HepG2 (cell line): Measurements from ENCODE around the gene GPHN.

Experiments used
- BRF2 ChIP-seq: sonication (generic); formaldehyde crosslinking; IDR thresholded peaks from 2 replicates; pipeline ENCODE4 v1.8.1; 2022; ENCODE audit warnings: mild to moderate bottlenecking, missing genetic modification reagents
- CTCF ChIP-seq: sonication (generic); formaldehyde crosslinking; IDR thresholded peaks from 2 replicates; pipeline ENCODE4 v1.5.0; 2020; ENCODE audit warnings: mild to moderate bottlenecking, missing genetic modification reagents, moderate library complexity
- EZH2 ChIP-seq: conservative IDR thresholded peaks from 2 replicates; pipeline ENCODE4 v1.6.1; 2012; ENCODE audit warnings: mild to moderate bottlenecking, low read depth, low read length, moderate library complexity
- MTF1 ChIP-seq: sonication (generic); formaldehyde crosslinking; IDR thresholded peaks from 2 replicates; pipeline ENCODE4 v1.5.0; 2020; ENCODE audit warnings: missing genetic modification reagents
- POLR2A ChIP-seq, 2 experiments: IDR thresholded peaks; 2 replicates each; pipeline ENCODE4 v1.6.1; 2011; ENCODE audit warnings: low read depth in 2 of 2, low read length in 2 of 2, mild to moderate bottlenecking in 1 of 2, moderate library complexity in 1 of 2; ENCODE audit not compliant: insufficient read depth in 1 of 2
- POLR2AphosphoS5 ChIP-seq: IDR thresholded peaks from 2 replicates; pipeline ENCODE4 v1.6.1; 2012; ENCODE audit warnings: low read depth, low read length
- SATB2 ChIP-seq: sonication (generic); formaldehyde crosslinking; IDR thresholded peaks from 2 replicates; pipeline ENCODE4 v1.5.0; 2020; ENCODE audit warnings: missing genetic modification reagents
- SRSF9 ChIP-seq: fragments of 200-400 bp; formaldehyde crosslinking; IDR thresholded peaks from 2 replicates; pipeline ENCODE4 v1.6.1; 2018; ENCODE audit warnings: borderline replicate concordance, mild to moderate bottlenecking, low read depth, low read length; ENCODE audit not compliant: insufficient read depth, poor library complexity, severe bottlenecking
- USF2 ChIP-seq, 2 experiments: sonication (generic) in 1 of 2; formaldehyde crosslinking in 1 of 2; IDR thresholded peaks; 2 replicates each; pipeline versions ENCODE4 v1.5.1 to v1.6.1; 2011 to 2020; ENCODE audit warnings: borderline replicate concordance in 1 of 2, low read depth in 1 of 2, low read length in 1 of 2, mild to moderate bottlenecking in 1 of 2, missing genetic modification reagents in 1 of 2, moderate library complexity in 1 of 2
- ZNF282 ChIP-seq: fragments of 450-650 bp; IDR thresholded peaks from 2 replicates; pipeline ENCODE4 v1.6.1; 2018; ENCODE audit not compliant: partially characterized antibody

GRCh38 chr14:67050896-67051295 lies 542.9 kb downstream of the GPHN start:
- TF ChIP-seq SRSF9, result no peak
- no peak for TF ChIP-seq POLR2AphosphoS5
- no peak for TF ChIP-seq POLR2A (IDR thresholded peaks at IDR 0.05; ENCODE audit: insufficient read depth in 1 of 2, low read depth in 2 of 2, low read length in 2 of 2)
- TF ChIP-seq ZNF282, result no peak
- no peak for TF ChIP-seq CTCF
- no peak for TF ChIP-seq USF2 (IDR thresholded peaks at IDR 0.05; ENCODE audit: low read depth, low read length)
- TF ChIP-seq USF2 (CRISPR knock-in tag; IDR thresholded peaks at IDR 0.05; ENCODE audit: borderline replicate concordance), result no peak
- no peak for TF ChIP-seq EZH2
- TF ChIP-seq BRF2 (CRISPR knock-in tag), result no peak
- TF ChIP-seq SATB2 (CRISPR knock-in tag), result no peak
- TF ChIP-seq MTF1, result no peak
